Right renal pelvis (tissue), 4 donors: ENCODE results near the gene PAQR9. TPM values are rescaled to one million over a fixed set of nuclear protein-coding genes. Genes with fewer than 3 reads are reported as not detected.

Experiments
- DNase-seq, 4 donors: peaks; one replicate each; pipeline ENCODE4 v3.0.0-alpha.2; 2013; ENCODE audit warnings: low read depth in 4 of 4, low spot score in 3 of 4, missing footprints in 1 of 4
- polyA plus RNA-seq, 4 donors: library from polyadenylated mRNA; unstranded; fragments of 120-200 nt; gene quantifications; one replicate each; pipeline ENCODE4 v1.2.1, GENCODE V29; 2013; ENCODE audit not compliant: insufficient read length in 4 of 4

The PAQR9 gene
- polyA plus RNA-seq, 4 donors = 0.49 to 0.87 (median 0.69) TPM

- no peak for DNase-seq
These were observed 10.9 kb downstream of the PAQR9 start for GRCh38 chr3:142952272-142953193.

GRCh38 chr3:142951794-142952193 is 11.7 kb downstream of the PAQR9 start:
- DNase-seq = no peak

- DNase-seq = no peak
These were observed 12.5 kb downstream of the PAQR9 start for GRCh38 chr3:142950972-142951371.

- DNase-seq = no peak
These were observed 15.5 kb downstream of the PAQR9 start for GRCh38 chr3:142947799-142948575.

GRCh38 chr3:142947352-142947751 is 16.1 kb downstream of the PAQR9 start:
- no peak for DNase-seq

GRCh38 chr3:142946861-142947260 is 16.6 kb downstream of the PAQR9 start:
- DNase-seq = no peak

GRCh38 chr3:142945023-142945422 is 18.5 kb downstream of the PAQR9 start:
- DNase-seq = no peak

GRCh38 chr3:142944342-142944741 is 19.1 kb downstream of the PAQR9 start:
- DNase-seq = no peak

- no peak for DNase-seq
These were observed 19.6 kb downstream of the PAQR9 start for GRCh38 chr3:142943870-142944269.

GRCh38 chr3:142943349-142943748 is 20.1 kb downstream of the PAQR9 start:
- DNase-seq = no peak

- no peak for DNase-seq
These were observed 21.9 kb downstream of the PAQR9 start for GRCh38 chr3:142941373-142942123.

GRCh38 chr3:142940472-142940871 is 23.0 kb downstream of the PAQR9 start:
- no peak for DNase-seq

GRCh38 chr3:142940000-142940399 is 23.5 kb downstream of the PAQR9 start:
- DNase-seq = no peak

GRCh38 chr3:142935963-142936362 is 27.5 kb downstream of the PAQR9 start:
- DNase-seq = no peak

- DNase-seq = no peak
These were observed 28.6 kb downstream of the PAQR9 start for GRCh38 chr3:142934887-142935269.

- DNase-seq = no peak
These were observed 29.2 kb downstream of the PAQR9 start for GRCh38 chr3:142934128-142934886.

GRCh38 chr3:142931222-142931621 is 32.3 kb downstream of the PAQR9 start:
- no peak for DNase-seq

GRCh38 chr3:142930463-142930862 is 33.0 kb downstream of the PAQR9 start:
- DNase-seq = no peak

GRCh38 chr3:142929890-142930289 is 33.6 kb downstream of the PAQR9 start:
- DNase-seq = no peak

GRCh38 chr3:142929109-142929508 is 34.4 kb downstream of the PAQR9 start:
- DNase-seq = no peak
